Spleen (tissue), 7 donors: Measurements from ENCODE around the gene NOTCH1.

Experiments used
- POLR2A ChIP-seq, 3 donors: fragments of 450-650 bp; IDR thresholded peaks; one replicate each; pipeline ENCODE4 v1.5.1; 2017; ENCODE audit warnings: antibody characterized with exemption in 3 of 3, mild to moderate bottlenecking in 1 of 3
- POLR2AphosphoS5 ChIP-seq, 3 donors: sonication (generic); formaldehyde crosslinking; IDR thresholded peaks; one replicate each; pipeline ENCODE4 v1.5.1; 2017; ENCODE audit warnings: antibody characterized with exemption in 3 of 3
- TF ChIP-seq, protein P1 (sequence below), 11 experiments: fragments of 200-600 bp in 7 of 11; fragments of 450-650 bp in 4 of 11; sonication (generic) in 4 of 11; IDR thresholded peaks in 8 of 11; conservative IDR thresholded peaks in 3 of 11; 1 replicate in 7 of 11; 2 replicates in 4 of 11; pipeline versions ENCODE4 v1.4.0 to v1.8.0; 2016 to 2021; ENCODE audit warnings: antibody characterized with exemption in 11 of 11, inconsistent platforms in 4 of 11, mild to moderate bottlenecking in 1 of 11
- donor health status: DM: no; HTN: no; CAD: no; lungs with moderate emphysema.
- donor health status: DM: no; HTN: no; CAD: no.
- donor health status: DM: no; HTN: no; CAD: no.

DNA sequence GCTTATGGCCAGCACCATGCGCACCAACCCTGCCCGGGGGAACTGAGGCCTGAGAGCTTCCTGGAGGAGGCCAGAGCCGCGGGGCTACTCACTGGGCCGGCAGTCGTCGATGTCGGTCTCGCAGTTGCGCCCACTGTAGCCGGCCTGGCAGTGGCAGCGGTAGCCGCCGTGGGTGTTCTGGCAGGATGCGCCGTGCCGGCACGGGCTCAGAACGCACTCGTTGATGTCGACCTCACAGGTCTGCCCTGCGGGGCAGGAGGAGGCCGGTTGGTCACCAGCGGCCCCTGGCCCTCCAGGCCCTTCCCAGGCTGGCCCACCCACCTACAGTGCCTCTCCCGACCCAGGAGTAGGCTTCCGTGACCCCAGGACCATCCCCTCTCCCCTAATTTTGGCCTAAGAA, 35.3 kb downstream of the NOTCH1 start:
- TF ChIP-seq, protein P1, sequence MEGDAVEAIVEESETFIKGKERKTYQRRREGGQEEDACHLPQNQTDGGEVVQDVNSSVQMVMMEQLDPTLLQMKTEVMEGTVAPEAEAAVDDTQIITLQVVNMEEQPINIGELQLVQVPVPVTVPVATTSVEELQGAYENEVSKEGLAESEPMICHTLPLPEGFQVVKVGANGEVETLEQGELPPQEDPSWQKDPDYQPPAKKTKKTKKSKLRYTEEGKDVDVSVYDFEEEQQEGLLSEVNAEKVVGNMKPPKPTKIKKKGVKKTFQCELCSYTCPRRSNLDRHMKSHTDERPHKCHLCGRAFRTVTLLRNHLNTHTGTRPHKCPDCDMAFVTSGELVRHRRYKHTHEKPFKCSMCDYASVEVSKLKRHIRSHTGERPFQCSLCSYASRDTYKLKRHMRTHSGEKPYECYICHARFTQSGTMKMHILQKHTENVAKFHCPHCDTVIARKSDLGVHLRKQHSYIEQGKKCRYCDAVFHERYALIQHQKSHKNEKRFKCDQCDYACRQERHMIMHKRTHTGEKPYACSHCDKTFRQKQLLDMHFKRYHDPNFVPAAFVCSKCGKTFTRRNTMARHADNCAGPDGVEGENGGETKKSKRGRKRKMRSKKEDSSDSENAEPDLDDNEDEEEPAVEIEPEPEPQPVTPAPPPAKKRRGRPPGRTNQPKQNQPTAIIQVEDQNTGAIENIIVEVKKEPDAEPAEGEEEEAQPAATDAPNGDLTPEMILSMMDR (IDR thresholded peaks at IDR 0.05 in 8 of 11, conservative IDR thresholded peaks at IDR 0.05 in 3 of 11), result no peak
- no peak for TF ChIP-seq POLR2A (IDR thresholded peaks at IDR 0.05)
- TF ChIP-seq POLR2AphosphoS5 (IDR thresholded peaks at IDR 0.05), result peak in 2 of 3 donors; percentile 2 to 42
